Prostate gland (tissue), 2 donors: ENCODE measurements around the gene SLC7A10. TPM values are rescaled to one million over a fixed set of nuclear protein-coding genes. Genes with fewer than 3 reads are reported as not detected.

Experiments used
- DNase-seq: peaks from one replicate; pipeline ENCODE4 v3.0.0-alpha.2; 2019; ENCODE audit warnings: low spot score
- H3K27ac ChIP-seq, 2 donors: fragments of 200-600 bp; sonication (generic); 2 replicates each; pipeline ENCODE4 v1.5.1; 2017 to 2019
- H3K27me3 ChIP-seq: fragments of 200-600 bp; sonication (generic); replicated peaks from 2 replicates; pipeline ENCODE4 v1.5.1; 2019; ENCODE audit not compliant: insufficient read depth
- H3K36me3 ChIP-seq, 2 donors: fragments of 200-600 bp; sonication (generic); 1 replicate in 1 of 2; 2 replicates in 1 of 2; pipeline versions ENCODE4 v1.5.1 to v1.8.1; 2017 to 2019
- H3K4me1 ChIP-seq: fragments of 200-600 bp; sonication (generic); replicated peaks from 2 replicates; pipeline ENCODE4 v1.5.1; 2019
- H3K4me3 ChIP-seq, 2 donors: fragments of 200-600 bp; sonication (generic); 2 replicates each; pipeline ENCODE4 v1.5.1; 2017 to 2019
- H3K9me3 ChIP-seq: fragments of 200-600 bp; sonication (generic); 2 replicates; pipeline ENCODE4 v1.5.1; 2017
- POLR2A ChIP-seq: fragments of 450-650 bp; IDR thresholded peaks from one replicate; pipeline ENCODE4 v1.6.1; 2016; ENCODE audit warnings: antibody characterized with exemption, mild to moderate bottlenecking
- POLR2AphosphoS5 ChIP-seq: sonication (generic); formaldehyde crosslinking; IDR thresholded peaks from one replicate; pipeline ENCODE4 v1.6.1; 2017; ENCODE audit warnings: antibody characterized with exemption
- WGBS: methylation state at CpG from one replicate; pipeline ENCODE4 v1.1.5; 2018; 5-methylcytosine and 5-hydroxymethylcytosine counted together
- intact Hi-C: fragments of 100-400 bp; cut with DNase I; formaldehyde crosslinking; loops from one replicate; pipeline ENCODE4 v1.14.2; 2022
- total RNA-seq, 2 donors: library from RNA; depleted of rRNA; stranded (reverse); fragments of >200 nt; gene quantifications; one replicate each; pipeline ENCODE4 v1.1.0, GENCODE V29; 2016
- TF ChIP-seq, protein P1 (sequence below), 4 experiments: fragments of 200-600 bp in 2 of 4; fragments of 450-650 bp in 2 of 4; sonication (generic) in 2 of 4; IDR thresholded peaks; 1 replicate in 3 of 4; 2 replicates in 1 of 4; pipeline ENCODE4 v1.5.1; 2016 to 2019; ENCODE audit warnings: antibody characterized with exemption in 4 of 4, mild to moderate bottlenecking in 2 of 4, moderate library complexity in 2 of 4

The SLC7A10 gene
- total RNA-seq, 2 donors from 2014 or later = 3.5 TPM; not detected in 1

DNA sequence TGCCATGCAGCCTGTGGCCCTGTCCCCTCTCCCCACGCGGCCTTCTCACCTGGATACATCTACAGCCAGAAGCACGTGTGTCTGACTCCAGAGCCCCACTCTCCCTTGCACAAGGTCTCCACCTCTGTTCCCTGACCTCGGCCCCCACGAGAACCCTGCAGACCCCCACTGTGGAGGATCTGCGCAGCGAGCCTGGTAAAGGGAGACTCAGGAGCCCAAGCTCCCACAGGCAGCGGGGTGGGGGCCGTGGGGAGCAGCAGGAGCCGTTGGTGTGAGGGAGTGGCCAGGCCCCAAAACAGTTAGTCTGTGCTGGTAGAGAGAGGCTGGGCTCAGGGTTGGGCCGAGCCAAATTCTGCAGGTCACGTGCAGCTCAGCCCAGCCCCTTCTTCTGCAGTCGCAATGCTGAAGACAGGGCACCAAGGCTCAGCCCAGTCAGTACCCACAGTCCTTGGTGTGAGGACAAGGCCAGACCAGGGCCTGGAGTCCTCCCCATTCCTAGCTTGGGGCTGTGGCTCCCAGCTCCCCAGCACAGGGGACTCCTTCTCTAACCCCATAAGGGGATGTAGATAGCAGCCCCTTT lies 28.7 kb upstream of the SLC7A10 start:
- Histone ChIP-seq H3K9me3 (no peaks in the 10 kb centered on the region), H3K4me1 (no peaks in the 10 kb centered on the region), H3K27me3 (no peaks in the 10 kb centered on the region), H3K27ac (no peak overlapping the region), H3K36me3 (no peaks in the 10 kb centered on the region), H3K4me3 (no peak overlapping the region)
- TF ChIP-seq POLR2A (no peak), POLR2AphosphoS5 (no peak)
- TF ChIP-seq, protein P1, sequence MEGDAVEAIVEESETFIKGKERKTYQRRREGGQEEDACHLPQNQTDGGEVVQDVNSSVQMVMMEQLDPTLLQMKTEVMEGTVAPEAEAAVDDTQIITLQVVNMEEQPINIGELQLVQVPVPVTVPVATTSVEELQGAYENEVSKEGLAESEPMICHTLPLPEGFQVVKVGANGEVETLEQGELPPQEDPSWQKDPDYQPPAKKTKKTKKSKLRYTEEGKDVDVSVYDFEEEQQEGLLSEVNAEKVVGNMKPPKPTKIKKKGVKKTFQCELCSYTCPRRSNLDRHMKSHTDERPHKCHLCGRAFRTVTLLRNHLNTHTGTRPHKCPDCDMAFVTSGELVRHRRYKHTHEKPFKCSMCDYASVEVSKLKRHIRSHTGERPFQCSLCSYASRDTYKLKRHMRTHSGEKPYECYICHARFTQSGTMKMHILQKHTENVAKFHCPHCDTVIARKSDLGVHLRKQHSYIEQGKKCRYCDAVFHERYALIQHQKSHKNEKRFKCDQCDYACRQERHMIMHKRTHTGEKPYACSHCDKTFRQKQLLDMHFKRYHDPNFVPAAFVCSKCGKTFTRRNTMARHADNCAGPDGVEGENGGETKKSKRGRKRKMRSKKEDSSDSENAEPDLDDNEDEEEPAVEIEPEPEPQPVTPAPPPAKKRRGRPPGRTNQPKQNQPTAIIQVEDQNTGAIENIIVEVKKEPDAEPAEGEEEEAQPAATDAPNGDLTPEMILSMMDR (IDR thresholded peaks at IDR 0.05) = no peak
- intact Hi-C loops = no loop called here
- 81% methylated on average over 13 of the region's 13 CpGs for WGBS
- DNase-seq = no peak

DNA sequence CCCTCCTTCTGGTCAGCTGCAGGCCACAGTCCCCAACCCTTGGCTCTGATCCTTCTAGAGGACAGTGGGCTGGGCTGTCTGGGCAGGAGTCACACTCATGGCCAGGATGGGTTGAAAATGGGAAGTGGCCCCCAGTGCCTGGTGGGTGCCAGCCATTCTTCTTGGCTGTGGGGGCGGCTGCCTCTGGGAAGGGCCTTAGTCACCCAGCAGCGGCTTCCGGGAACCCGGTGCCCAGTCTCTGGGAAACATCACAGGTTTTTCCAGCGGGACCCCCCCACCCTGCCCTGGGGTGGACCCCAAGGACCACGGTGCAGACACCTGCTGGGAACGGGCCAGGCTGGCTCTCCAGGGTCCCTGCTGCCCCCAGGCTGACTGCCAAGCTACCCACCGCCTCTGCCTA lies 27.3 kb upstream of the SLC7A10 start:
- intact Hi-C loops = no loop called here
- H3K27ac ChIP-seq = no peak overlapping the region
- H3K4me1 ChIP-seq = no peaks in the 10 kb centered on the region
- no peaks in the 10 kb centered on the region for H3K27me3 ChIP-seq
- no peaks in the 10 kb centered on the region for H3K9me3 ChIP-seq
- WGBS = 79% methylated on average over 8 of the region's 8 CpGs
- no peak for DNase-seq
- TF ChIP-seq POLR2AphosphoS5 (no peak), POLR2A (no peak)
- TF ChIP-seq, protein P1 (IDR thresholded peaks at IDR 0.05) = no peak
- H3K4me3 ChIP-seq = no peak overlapping the region
- H3K36me3 ChIP-seq = no peaks in the 10 kb centered on the region

DNA sequence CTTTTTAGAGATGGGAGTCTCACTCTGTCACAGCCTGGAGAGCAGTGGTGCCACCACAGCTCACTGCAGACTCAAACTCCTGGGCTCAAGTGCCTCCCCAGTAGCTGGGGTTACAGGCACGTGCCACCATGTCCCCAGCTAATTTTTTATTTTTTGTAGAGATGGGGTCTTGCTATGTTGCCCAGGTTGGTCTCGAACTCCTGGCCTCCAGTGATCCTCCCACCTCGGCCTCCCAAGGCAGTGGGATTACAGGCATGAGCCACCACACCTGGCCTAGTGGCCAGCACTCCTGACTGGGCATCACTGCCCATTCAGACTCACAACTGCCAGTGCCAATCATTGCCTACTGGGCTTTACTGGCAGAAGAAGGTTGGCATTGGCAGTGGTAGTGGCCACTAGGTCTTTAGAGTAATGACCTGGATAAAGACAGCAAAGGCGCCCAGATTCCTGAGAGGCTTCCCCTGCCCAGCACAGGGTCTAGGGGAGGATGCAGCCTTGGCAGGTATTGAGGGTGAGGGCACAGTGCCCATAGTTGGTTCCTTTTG lies 26.8 kb upstream of the SLC7A10 start:
- Histone ChIP-seq H3K27me3 (no peaks in the 10 kb centered on the region), H3K27ac (no peak overlapping the region), H3K36me3 (no peaks in the 10 kb centered on the region), H3K4me3 (no peak overlapping the region), H3K9me3 (no peaks in the 10 kb centered on the region), H3K4me1 (no peaks in the 10 kb centered on the region)
- 100% methylated on average over 4 of the region's 4 CpGs for WGBS
- no peak for DNase-seq
- intact Hi-C loops = no loop called here
- TF ChIP-seq POLR2AphosphoS5 = no peak
- TF ChIP-seq, protein P1 (IDR thresholded peaks at IDR 0.05) = no peak
- no peak for TF ChIP-seq POLR2A

DNA sequence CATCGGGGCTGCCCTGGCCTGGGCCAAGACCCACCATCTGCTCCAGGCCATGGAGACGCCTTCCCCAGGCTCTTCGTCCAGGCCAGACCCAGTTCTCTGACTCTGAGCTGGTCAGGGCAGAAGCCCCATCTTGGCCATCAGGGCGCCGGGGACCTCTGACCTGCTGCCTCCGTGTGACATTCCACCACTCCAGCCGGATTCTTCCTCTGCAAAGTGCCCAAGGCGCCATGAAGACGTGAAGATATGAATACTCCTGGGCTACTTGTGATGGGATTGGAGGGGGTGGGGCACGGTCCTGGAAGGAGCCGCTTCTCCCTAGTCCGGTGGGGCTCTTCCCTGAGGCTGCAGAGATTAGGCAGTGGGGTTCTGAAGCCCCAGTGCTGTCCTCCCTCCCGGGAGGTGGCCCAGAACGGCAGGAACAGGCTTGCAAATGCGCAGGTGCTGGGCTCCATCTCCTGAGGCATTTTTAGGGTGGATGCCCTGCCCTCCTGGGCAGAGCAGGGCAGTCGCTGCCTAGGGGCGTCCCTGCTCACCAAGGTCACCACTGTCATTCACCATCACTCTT lies 26.0 kb upstream of the SLC7A10 start:
- no peaks in the 10 kb centered on the region for H3K9me3 ChIP-seq
- H3K4me1 ChIP-seq = no peaks in the 10 kb centered on the region
- TF ChIP-seq POLR2AphosphoS5 = no peak
- TF ChIP-seq POLR2A = no peak
- TF ChIP-seq, protein P1 (IDR thresholded peaks at IDR 0.05) = no peak
- WGBS = 75% methylated on average over 17 of the region's 17 CpGs
- H3K27ac ChIP-seq = no peak overlapping the region
- H3K27me3 ChIP-seq = no peaks in the 10 kb centered on the region
- no peaks in the 10 kb centered on the region for H3K36me3 ChIP-seq
- intact Hi-C loops = no loop called here
- DNase-seq = no peak
- H3K4me3 ChIP-seq = no peak overlapping the region

DNA sequence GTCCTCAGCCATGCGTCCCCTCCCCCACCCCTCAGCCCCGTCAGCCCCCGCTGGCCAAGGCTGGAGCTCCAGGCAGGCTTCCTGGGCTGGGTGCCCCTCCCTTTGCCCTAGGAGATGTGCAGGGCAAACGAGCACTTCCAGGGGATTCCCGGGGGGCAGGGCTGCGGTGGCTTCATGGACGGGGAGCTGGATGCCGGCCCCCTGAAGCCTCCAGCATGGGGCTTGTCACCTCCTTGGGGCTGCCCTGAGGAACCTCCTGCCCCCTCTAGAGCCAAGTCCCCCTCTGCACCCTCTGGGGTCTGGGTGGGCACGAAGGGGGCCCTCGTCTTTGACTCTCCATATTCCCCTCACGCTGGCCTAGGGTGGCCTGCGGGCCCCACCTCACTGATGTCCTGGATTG lies 25.4 kb upstream of the SLC7A10 start:
- intact Hi-C loops = no loop called here
- Histone ChIP-seq H3K4me1 (no peaks in the 10 kb centered on the region), H3K4me3 (no peak overlapping the region), H3K36me3 (no peaks in the 10 kb centered on the region), H3K9me3 (no peaks in the 10 kb centered on the region), H3K27me3 (no peaks in the 10 kb centered on the region), H3K27ac (no peak overlapping the region)
- DNase-seq = no peak
- 58% methylated on average over 12 of the region's 12 CpGs for WGBS
- TF ChIP-seq POLR2A (no peak), POLR2AphosphoS5 (no peak)
- TF ChIP-seq, protein P1 (IDR thresholded peaks at IDR 0.05) = no peak
